HG03442 (cell line): ENCODE measurements around the gene REEP5.
"Not testable (repeated sequence)": the region's sequence is repeated elsewhere in the genome, so short reads cannot be mapped to it uniquely, and the experiment has no call there.

Experiments
- ATAC-seq: cut with Tn5 transposase; IDR thresholded peaks from one replicate; pipeline ENCODE4 v1.9.1; 2021; ENCODE audit warnings: mild to moderate bottlenecking, moderate library complexity; ENCODE audit not compliant: unreplicated experiment

The REEP5 gene

DNA sequence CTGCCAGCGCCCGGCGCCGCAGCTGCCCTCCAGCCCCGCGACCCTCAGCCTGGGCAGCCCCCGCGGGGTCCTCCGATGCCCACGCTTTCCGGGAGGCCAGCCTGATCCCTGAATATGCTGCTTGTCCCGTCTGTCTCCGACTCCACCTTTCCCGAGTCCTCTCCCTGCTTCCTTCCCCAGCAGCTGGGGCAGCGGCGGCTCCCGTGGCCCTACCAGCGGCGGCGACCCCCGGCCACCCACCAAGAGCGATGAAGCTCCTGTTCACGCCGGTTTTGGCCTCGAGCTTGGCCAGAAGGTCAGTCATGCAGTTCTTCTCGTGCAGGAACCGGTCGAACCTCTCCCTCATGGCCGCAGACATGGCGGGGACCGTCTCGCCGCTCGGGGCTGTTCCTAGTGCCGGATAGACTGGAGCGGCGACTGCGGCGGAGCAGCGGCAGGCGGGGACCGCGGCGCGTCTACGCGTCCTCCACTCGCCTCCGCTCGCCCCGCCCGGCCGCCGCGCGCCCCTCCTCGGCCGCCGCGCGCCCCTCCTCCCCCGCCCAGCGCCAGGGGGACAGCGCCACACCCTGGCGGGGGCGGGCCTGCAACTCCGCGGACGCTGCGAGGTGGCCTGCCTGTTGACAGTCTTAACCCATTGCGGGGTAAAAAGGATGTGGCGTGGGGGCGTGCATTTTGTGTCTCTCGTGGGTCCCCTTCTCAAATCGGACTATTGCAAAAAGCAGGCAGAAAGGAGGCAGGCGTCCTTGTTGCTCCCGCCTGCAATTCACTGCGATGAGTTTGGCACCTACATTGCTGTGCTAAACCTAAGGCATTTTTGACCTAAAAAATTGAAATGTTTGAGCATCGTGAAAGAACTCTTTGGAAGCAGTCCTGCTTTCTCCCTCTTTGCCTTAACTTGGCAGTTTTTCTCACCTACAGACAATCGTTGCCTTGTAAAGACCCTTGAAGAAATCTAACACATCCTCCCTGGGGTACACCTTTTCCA is at the start of gene REEP5:
TSS of gene REEP5 (minus strand) at position 395 of the 985 bp plus-strand sequence. CDS start at position 358, 37 bp downstream.
- ATAC-seq, result peak; percentile 60

DNA sequence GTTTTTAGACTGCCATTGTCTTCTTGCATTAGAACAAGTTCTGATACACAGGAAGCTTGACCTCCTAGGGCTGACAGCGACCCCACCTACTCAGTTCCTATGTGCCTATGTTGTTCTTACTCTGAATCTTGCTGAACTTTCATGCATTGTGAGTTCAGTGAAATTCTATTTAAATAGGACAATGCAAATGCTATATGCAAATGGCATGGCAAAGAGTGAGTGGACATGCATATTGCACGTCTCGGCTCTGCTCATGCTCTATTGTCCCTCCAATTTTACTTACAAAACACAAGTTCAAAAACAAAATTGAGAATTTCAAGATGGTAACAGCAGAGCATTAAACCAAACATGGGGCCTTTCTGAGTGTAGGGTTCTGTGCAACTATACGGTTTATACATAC is 49.2 kb upstream of the REEP5 start:
- no peak for ATAC-seq

DNA sequence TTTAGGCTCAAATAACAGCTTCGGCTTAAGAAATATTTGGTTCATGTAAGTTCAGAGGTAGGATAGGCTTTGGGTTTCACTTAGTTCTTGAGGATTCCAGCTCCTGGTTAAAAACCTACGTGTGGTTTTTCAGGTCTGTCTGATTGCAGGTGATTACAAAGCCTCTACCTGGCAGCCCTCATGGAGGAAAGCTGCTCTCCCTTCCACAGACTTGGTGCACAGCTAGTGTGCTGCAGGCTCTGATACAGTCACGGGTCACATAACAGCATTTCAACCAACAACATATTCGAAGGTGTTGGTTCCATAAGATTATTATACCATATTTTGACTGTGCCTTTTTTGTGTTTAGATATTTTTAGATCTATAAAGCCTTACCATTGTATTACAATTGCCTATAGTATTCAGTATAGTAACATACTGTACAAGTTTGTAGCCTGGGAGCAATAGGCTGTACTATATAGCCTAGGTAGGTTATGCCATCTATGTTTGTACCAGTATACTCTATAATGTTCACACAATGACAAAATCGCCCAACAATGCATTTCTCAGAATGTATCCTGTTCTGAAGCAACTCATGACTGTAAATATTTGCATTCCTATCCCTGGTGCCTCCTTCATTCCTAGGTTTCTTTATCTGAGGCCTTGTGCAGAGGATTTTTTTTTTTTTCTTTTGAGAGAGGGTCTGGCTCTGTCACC is 46.5 kb upstream of the REEP5 start:
- ATAC-seq, result no peak

DNA sequence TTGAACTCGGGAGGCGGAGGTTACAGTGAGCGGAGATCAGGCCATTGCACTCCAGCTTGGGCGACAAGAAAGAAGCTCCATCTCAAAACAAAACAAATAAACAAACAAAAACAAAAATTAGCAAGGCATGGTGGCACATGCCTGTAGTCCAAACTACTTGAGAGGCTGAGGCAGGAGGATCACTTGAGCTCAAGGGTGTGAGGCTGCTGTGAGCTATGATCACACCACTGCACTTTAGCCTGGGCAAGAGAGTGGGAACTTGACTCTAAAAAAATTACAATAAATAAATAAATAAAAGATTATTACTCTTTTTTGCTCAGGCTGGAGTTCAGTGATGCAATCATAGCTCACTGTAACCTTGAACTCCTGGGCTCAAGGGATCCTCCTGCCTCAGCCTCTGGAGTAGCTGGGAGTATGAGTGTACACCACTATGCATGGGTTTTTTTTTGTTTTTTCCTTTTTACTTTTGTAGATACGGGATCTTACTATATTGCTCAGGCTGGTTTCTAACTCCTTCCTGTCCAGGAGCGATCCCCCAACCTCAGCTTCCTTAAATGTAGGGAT is 45.6 kb upstream of the REEP5 start:
- no peak for ATAC-seq

DNA sequence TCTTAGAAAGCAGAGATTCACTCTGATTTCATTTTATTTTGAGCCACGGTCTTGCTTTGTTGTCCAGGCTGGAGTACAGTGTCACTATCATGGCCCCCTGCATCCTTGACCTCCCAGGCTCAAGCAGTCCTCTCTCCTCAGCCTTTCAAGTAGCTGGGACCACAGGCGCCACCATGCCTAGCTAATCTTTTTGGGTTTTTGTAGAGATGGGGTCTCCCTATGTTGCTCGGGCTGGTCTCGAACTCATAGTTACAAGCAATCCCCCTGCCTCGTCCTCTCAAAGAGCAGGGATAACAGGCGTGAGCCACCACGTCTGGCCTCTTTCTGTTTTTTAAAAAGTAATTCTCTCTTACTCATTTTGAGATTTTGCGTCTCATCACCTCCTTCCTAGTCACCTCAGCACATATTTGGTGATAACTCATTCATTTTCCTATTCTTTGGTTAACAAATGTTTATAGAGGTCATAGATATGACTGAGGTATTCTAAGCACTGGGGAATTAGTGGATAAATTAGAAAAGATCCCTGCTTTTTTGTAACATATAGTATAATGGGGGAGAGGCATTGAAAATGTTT is 43.8 kb upstream of the REEP5 start:
- no peak for ATAC-seq

DNA sequence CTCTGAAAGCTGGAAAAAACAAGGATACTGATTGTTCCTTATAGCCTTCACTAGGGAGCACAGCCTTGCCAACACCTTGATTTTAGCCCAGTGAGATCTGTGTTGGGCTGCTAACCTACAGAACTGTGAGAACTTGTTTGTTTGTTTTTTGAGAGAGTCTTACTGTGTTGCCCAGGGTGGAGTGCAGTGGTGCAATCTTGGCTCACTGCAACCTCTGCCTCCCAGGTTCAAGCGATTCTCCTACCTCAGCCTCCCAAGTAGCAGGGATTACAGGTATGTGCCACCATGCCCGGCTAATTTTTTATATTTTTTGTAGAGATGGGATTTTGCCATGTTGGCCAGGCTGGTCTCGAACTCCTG is 41.3 kb upstream of the REEP5 start:
- not testable (repeated sequence) for ATAC-seq

DNA sequence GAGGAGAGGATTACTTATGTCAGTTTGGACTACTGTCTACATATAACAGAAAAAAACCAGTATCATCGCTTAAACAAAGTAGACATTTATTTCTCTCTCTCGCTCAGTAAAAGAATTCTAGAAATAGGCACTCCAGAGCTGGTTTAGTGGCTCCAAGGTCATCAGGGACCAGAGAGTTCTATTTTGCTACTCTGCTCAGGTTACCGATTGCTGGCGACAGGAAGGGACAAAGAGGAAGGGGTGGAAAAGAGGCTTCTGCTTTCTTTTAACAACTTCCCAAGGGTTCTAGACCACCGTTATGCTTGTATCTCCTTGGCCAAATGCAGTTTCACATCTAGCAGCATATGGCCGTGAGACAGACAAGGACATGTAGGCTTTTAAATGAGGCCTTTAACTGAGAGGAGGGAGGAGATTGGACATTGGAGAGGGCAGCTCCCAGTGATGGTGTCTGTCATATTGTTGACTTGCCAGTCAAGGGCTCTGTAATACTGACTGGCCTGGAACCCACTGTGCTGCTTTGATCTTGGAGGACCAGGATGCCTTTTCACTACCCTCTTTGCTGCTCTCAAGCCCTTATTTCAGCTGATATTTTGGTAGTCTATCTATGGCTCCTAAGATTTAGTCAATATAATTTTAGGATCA is 39.0 kb upstream of the REEP5 start:
- no peak for ATAC-seq

DNA sequence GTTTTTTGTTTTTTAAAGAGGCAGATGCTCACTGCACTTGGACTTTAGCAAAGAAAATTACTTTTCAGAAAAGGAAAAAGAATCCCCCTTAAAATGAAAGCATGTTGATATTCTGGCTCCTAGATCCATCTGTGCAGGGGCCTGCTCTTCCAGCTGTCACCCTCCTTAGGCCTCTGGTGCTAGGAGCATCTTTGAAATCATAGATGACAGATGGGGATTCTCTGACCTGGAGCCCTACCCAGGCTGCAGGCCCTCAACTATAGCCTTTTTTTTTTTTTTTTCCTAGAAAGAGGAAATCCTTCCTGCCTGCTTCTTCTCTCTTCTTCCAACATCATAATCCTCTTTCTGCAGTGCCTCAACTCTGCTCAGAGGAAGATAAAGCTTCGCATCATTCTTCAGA is 38.3 kb upstream of the REEP5 start:
- no peak for ATAC-seq

DNA sequence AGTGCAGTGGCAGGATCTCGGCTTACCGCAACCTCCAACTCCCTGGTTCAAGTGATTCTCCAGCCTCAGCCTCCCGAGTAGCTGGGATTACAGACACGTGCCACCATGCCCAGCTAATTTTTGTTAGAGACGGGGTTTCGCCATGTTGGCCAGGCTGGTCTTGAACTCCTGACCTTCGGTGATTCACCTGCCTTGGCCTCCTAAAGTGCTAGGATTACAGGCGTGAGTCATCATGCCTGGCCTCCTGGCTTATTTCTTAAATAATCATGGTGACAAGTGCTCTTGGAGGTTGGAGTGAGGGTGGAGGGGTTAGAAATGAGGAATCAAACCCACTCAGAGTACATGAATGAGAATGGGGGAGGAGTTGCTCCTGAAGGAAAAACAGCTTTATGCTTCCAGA is 37.8 kb upstream of the REEP5 start:
- ATAC-seq, result not testable (repeated sequence)

DNA sequence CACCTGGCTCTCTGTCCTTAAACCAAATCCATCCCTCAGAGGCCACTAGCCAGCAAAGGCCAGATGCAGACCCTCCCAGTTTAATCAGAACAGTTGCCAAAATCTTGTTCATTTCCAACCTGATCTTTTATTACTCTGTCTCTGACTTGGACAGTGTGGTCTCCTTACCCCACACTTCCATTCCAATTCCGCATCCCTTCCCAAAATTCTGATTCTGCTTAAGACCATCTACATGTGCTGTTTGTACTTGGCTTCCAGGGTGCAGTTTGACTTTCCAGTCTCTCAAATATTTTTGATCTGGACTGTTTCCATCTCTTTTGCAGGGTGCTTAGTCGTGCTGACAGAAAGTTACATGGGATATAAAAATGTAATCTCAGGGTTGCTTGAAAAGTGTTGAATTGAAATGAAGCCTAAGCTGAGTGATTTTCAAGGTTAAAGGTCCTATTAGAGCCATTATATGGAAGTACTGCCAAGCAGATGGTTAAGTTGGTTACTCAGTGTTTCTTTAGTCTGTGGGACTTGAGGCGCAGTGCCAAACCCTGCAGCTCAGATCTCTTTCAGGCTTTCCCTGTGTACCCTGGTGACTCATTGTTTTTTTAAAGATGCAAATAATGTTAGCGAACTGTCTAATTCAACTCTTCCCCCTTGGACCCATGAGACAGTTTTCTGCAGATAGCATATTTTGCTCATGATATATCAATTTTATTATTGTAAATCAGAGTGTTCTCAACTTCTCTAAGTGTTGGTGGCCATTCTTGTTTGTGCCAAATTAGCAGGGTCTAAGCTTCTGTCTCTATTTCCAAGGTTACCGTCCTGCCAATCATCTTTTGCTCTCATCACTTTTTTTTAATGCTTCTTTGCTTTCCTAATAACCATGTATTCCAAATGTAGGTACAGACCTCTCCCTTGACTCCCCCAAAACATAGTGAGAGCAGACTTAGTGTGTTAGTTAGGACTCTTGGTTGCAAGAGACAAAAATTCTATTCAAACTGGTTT is 36.4 kb upstream of the REEP5 start:
- ATAC-seq, result peak; percentile 91

DNA sequence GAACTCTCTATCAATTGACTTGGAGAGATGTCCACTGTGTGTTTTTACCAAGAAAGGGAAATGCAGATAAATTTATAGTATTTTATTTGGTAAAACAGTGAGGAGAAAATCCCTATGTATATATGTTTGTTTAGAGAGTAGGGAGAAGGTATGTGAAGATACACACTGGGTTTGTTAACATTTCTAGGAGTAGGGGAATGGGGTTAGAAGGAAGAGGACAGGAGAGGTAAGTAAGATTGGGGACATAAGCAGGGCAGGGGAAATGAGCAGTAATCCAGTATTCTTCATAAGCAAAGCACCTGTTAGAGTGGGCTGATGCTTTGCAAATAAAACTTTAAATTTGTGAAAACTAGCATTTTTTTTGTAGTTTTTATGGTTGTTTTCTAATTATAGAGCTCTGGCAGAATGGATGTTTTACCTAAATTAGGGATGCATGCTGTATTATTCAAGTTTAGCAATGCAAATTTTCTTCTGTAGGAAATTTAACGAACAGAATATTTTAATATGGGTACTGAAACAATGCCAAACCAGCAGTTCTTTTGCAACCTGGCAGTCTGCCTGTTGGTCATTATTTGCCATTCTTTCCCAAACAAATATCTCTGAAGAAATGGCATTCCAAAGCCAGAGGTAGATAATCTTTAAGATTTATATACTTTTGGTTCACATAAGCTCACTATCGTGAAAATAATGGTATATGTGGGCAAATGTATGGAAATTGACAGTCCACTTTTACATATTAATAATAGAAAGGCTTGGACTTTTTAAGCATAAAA is 35.2 kb upstream of the REEP5 start:
- ATAC-seq, result no peak

DNA sequence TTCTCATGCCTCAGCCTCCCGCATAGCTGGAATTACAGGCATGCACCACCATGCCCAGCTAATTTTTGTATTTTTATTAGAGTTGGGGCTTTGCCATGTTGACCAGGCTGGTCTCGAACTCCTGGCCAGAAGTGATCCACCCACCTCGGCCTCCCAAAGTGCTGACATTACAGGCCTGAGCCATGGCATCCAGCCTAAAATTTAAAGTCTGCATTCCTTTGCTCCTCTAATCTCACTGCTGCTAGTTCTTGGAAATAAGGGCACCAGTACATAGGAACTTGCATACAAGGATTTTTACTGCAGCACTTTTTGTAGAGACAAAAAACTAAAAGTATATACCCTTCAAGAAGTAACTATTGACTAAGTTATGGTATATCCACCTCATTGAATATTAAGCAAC is 34.6 kb upstream of the REEP5 start:
- no peak for ATAC-seq

DNA sequence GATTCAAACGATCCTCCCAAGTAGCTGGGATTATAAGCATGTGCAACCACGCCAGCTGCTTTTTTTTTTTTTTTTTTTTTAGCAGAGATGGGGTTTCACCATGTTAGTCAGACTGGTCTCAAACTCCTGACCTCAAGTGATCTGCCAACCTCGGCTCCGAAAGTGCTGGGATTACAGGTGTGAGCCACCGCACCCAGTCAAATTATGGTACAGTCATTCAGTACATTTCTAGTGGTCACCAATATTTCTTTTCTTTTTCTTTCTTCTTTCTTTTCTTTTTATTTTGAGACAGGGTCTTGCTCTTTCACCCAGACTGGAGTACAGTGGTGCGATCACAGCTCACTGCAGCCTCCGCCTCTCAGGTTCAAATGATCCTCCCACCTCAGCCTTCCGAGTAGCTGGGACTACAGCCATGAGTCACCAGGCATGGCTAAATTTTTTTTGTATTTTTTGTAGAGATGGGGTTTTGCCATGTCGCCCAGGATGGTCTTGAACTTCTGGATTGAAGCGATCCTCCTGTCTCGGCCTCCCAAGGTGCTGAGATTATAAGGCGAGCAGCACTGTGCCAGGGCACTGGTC is 29.2 kb upstream of the REEP5 start:
- ATAC-seq, result peak; percentile 97

DNA sequence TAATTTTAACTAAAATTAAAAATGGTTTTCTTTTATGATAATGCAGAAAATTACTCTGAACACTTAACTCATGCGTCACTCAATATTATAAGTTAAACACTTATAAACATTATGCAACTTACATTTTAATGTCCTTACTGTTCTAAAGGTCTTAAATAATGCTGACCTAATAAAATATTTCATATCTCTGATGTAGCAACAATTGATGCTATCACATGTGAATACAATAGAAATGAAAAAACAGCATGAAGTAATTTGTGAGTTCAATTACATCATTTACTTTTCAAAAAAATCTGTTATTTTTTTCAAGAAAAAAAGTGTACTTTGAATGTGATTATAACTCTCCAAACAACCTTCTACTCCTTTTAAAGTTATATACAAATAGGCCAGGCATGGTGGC is 26.4 kb upstream of the REEP5 start:
- no peak for ATAC-seq

DNA sequence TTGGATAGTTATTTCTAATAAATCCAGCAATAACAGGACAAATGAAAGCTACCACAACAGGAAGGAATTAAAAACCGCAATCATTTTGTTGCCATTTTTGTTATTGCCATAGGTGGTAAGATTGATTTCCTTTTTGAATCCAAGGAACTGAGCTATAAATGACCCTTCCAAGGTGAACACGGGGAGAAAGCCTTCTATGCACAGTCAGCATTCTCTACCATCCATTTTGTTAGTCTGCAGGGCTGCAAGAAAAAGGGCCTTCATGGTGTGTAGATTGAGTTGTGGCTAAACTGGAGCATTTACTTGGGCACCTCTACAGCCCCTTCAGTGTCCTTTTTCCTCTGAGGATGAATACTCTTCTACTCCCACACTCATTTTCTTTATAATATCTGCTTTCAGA is 18.6 kb upstream of the REEP5 start:
- no peak for ATAC-seq

DNA sequence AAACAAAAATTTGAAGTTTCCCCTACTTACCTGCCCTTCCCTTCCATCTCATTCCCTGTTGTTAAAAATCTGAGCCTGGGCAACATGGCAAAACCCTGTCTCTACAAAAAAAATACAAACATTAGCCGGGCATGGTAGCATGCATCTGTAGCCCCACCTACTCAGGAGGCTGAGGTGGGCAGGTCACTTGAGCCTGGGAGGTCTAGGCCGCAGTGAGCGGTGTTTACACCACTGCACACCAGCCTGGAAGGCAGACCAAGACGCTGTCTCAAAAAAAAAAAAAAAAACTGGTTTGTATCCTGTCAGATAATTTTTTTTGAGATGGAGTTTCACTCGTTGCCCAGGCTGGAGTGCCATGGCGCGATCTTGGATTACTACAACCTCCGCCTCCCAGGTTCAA is 16.3 kb upstream of the REEP5 start:
- no peak for ATAC-seq

DNA sequence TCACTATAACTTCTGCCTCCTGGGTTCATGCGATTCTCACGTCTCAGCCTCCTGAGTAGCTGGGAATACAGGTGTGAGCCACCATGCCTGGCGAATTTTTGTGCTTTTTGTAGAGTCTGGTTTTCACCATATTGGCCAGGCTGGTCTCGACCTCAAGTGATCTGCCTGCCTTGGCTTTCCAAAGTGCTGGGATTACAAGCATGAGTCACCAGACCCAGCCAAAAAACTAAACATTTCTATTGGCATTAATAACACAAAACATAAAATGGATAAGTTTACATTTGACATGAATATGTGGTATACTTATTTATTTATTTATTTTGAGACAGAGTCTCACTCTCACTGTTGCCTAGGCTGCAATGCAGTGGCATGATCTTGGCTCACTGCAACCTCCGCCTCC is 13.6 kb upstream of the REEP5 start:
- ATAC-seq, result no peak

DNA sequence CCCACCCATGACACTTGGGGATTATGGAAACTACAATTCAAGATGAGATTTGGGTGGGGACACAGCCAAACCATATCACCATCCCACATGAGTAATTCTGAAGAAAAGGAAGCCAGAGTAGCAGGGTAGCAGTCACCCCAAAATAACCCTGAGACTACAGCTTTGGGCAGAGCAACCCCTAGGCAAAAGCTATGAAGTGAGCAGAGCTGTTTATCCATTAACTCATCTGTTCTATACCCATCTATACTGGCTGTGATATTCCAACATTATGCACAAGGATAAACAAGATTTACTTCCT is 12.3 kb upstream of the REEP5 start:
- ATAC-seq, result no peak
